DND-41 (cell line): ENCODE measurements around the gene ACLY.

Source experiments
- EZH2 ChIP-seq: IDR thresholded peaks from 3 replicates; pipeline ENCODE4 v1.6.1; 2012; ENCODE audit warnings: borderline replicate concordance, low read depth, mild to moderate bottlenecking, moderate library complexity, low read length, inconsistent platforms; ENCODE audit not compliant: severe bottlenecking
- TF ChIP-seq, protein P1 (sequence below): IDR thresholded peaks from 2 replicates; pipeline ENCODE4 v1.5.1; 2012; ENCODE audit warnings: borderline replicate concordance, low read length, moderate library complexity, mild to moderate bottlenecking; ENCODE audit not compliant: poor library complexity, severe bottlenecking; ENCODE audit errors: extremely low read depth

DNA sequence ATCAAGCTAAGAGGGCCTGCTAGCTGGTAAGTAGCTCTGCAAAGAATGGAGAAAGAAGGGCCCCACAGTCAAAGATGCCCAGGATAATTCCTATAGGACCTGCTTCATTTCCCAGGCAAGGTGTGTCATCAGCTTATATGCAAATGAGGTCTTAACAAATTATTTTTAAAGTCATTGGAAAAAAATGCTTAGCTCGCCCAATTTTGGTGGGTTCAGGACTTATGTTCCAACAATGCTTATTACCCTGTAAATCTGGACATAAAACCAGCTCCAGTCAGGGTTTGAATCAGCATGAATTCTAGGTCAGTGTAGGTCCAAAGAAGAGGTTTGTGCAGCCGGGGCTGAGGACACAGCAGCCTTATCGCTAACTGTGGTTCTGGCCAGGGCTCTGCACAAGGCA lies 25.4 kb downstream of the ACLY start:
- TF ChIP-seq, protein P1, sequence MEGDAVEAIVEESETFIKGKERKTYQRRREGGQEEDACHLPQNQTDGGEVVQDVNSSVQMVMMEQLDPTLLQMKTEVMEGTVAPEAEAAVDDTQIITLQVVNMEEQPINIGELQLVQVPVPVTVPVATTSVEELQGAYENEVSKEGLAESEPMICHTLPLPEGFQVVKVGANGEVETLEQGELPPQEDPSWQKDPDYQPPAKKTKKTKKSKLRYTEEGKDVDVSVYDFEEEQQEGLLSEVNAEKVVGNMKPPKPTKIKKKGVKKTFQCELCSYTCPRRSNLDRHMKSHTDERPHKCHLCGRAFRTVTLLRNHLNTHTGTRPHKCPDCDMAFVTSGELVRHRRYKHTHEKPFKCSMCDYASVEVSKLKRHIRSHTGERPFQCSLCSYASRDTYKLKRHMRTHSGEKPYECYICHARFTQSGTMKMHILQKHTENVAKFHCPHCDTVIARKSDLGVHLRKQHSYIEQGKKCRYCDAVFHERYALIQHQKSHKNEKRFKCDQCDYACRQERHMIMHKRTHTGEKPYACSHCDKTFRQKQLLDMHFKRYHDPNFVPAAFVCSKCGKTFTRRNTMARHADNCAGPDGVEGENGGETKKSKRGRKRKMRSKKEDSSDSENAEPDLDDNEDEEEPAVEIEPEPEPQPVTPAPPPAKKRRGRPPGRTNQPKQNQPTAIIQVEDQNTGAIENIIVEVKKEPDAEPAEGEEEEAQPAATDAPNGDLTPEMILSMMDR: no peak
- TF ChIP-seq EZH2: no peak
